HG03469 (cell line): ENCODE results near the gene SESN1.

Experiments
- ATAC-seq: cut with Tn5 transposase; IDR thresholded peaks from one replicate; pipeline ENCODE4 v1.9.1; 2021; ENCODE audit warnings: mild to moderate bottlenecking, moderate library complexity, moderate number of reproducible peaks; ENCODE audit not compliant: unreplicated experiment

SESN1 gene

DNA sequence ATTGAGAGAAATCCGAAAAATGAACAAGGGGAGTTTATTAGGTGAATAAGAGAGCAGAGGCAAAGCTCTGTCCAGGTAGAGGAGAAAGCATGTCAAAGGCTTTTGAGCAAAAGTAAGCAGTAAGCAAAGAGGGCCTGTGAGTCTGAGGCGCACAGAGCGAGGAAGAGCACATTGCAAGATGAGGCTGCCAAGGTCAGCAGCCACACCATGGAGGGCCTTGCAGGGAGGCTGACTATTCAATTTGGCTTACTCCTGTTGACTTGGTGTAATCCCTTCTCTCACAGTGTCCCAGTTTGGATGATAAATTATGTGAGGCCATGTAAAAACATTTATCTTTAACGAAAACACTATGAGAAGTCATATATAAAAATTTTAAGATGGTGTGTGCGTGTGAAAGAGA is 32.4 kb downstream of the SESN1 start:
- ATAC-seq: no peak

DNA sequence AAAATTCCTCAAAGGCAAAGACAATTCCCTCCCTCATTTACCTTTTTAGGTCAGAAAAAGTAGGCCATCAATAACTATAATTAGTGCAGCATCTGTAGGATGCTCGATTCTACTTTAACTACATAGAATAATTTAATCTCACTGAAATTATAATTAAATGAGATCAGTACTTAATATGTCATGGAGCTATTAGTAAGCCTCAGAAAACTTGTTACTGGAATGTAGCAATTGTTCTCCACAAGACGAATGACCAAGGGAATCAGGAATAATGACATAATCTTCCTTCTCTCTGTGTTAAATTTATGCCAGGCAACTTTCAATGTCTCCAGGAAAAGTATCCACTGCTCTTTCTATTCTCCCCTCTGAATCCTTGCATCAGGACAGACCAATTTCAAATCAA is 34.1 kb downstream of the SESN1 start:
- ATAC-seq: no peak

DNA sequence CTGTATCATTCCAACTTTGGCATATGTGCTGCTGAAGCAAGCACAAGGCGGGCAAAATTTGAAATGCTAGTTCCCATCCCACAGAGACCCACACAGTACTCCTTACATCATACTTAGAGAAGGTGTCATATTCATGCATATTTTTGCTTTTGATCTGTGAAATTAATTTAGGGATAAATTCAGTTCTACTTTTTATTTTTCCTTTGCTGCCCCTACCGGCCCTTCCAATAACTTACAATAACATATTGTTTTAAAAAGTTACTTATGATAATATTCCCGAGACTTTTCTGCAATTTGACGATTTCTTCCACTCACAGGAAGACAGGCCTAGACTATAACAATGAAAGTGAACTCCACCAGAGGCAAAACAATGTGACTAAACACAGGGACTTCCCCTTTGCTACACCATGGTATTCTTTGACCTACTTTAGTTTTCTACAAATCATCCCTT is 35.0 kb downstream of the SESN1 start:
- no peak for ATAC-seq

DNA sequence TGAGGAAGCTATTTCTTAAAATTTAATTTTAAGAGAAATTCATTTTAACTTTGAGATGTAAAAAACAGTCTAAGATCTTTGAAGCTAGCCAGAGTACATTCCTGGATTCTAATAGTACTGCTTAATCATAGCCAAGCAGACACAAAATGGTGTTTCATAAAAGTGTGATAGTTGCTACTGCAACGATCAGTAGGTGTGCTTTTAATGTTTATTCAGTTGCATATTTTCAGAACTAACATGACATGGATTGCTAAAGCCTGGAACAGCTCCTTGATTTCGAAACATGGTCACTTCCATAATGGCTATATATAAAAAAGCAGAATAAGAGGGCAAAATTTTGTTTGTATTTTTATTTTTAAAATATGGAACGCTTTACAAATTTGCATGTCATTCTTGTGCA is 35.5 kb downstream of the SESN1 start:
- no peak for ATAC-seq

DNA sequence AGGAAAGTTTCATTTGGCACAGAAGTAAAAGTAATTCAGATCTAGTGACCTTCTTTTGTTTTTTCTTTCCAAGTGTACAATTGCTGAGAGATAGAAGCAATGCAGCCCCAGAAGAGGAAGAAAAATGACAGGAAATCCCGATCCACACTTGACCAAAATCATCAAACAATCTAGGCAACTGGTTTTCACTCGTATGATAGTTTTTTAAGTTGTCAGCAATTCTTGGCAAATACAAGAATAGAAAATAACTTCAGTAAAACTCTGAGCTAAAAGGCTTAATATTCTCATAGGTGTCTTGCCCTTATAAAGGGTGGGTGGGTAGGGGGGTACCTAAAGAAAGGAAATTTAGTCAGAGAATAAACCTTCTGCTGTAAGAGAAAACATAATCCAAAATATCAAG is 36.0 kb downstream of the SESN1 start:
- no peak for ATAC-seq

DNA sequence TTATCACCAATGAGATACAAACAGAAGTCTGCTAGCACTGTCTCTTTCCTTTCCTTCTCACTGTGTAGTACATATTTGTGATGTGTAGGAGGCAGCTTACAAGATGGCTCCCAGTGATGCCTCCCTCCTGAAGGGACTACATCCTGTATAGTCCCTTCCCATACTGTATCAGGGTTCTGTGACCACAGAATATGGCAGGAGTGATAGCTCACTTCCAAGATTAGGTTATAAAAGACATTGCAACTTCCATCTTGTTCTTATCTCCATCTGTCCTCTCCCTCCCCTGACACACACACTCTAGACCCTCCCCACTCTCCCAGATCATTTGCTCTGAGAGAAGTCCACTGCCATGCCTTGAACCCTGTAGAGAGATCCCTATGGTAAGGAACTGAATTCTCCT is 38.0 kb downstream of the SESN1 start:
- ATAC-seq: no peak

DNA sequence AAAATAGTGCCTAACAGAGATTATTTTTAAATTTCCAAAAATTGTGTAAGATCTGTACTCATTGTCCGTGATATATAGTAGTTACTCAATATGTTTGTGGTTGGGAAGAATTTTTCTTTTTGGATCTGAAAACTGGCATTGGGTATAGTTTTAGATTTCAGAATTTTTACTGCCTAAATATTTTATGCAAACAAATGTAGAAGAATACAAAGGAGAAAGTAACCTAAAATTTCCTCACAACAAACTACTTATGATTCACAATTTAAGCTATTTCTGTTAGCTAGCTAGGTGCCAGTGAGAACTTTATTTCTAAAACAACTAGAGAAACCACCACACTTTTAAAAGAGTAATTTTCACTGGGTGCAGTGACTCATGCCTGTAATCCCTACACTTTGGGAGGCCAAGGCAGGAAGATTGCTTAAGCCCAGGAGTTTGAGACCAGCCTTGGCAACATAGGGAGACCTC is 38.8 kb downstream of the SESN1 start:
- no peak for ATAC-seq

DNA sequence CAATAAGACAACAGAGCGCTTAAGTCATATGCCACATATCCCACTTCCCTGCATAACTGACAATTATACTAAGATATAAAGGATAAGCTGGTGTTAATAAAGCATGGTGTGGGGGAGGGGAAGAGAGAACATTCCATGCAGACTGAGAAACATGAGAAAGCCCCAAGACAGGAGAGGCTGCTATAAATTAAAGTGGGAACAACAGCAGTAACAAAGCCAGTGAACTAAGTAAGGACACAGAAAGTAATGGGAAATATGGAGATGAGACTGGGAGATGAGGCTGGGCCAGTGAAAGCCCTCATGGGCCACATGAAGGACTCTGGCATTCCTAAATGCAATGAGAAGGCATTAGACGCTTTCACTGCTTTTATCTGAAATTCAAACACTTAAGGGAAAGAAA is 41.3 kb downstream of the SESN1 start:
- no peak for ATAC-seq

DNA sequence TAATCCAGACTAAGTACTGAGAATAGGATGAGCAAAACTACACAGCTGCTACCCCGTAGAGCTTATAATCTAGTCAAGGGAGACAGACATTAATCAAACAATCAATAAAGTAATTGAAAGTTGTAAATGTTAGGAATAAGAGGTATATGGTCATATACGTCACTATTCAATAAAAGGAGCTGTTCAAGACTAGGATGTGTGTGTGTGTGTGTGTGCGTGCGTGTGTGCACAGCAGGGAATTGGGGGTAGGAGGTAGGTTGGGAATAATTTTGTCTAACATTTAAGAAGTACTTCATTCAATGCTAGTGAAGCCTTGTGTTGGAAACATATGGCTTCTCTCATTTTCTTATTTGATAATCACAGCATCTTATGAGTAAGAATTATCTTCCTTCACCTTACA is 41.8 kb downstream of the SESN1 start:
- no peak for ATAC-seq

DNA sequence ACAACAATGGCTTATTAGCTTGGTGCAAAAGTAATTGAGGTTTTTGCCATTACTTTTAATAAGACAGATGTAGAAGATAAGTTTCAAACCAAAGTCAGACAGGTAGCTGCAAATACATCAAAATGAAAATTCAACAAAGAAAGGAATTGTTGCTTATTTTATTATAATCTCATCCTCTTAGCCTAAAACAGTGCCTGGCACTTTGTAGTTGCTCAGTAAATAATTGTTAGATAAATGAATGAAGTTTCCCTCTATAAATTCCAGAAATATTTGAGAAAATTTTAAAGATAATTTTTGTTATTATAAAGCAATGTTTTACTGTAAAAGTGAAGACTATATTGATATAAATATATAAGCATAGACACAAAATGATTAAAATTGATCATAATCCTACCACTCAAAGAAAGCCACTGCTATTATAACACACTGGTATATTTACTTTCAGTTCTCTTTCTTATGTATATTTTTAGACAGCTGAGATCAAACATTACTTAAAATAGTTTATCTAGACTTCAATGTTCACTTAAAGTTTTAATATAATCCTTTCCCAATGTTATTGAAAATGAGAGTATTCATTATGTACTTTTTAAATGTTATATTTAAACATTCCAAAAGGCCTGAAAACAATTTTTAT is 42.5 kb downstream of the SESN1 start:
- ATAC-seq: no peak

DNA sequence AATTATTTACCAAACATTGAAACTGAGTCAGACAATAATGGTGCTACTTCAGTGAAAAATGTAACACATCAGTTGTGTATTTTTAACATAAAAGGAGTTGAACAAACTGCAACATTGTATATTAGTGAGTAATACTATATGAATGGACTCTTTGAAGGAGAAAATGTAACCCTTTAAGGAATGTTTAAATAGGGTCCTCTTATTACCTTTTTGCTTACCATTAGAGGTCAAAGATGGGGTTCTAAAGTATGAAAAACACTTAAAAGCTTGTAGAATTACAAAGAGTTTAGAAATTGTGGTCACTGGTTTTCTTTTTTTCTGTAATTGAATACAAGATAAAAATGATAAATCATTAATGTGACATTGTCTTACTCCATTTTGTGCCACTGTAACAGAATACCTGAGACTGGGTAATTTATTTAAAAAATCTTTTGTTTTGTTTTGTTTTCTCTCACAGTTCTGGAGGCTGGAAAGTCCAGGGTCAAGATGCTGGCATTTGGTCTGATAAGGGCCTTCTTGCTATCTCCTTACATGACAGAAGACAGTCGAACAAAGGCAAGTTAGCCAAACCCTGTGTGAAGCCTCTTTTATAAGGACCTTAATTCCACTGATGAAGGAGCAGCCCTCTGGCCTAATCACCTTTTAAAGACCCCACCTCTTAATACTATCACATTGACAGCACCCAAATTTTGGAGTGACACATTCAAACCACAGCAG is 43.2 kb downstream of the SESN1 start:
- ATAC-seq: no peak

DNA sequence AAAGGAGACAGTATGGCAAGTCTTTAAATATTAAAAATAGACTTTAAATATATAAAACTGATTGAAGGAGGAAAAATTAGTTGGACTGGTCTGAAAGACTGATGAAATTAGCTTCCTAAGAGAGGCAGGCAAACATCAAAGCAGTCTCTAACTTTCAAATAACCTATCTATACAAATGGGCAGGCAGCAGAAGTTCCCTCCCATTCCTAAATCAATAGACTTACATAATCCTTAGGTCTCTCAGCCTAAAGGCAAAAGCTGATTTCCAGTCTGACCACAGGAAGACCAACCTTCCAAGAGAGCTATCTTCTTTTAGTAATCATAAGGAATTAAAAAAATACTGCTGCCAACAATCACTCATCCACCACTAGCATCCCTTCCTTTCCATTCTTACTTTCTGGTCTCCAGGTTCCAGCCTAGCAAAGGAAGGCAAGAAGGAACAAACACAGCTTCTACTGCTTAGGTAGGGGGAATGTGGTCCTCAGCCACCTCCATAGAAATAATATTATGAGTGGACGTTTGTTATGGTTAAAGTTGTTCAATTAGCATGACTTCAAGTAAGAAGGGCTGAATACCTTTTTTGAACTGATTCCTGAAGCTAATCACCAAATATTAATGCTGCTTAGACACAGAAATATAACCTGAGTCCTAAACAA is 44.1 kb downstream of the SESN1 start:
- no peak for ATAC-seq

DNA sequence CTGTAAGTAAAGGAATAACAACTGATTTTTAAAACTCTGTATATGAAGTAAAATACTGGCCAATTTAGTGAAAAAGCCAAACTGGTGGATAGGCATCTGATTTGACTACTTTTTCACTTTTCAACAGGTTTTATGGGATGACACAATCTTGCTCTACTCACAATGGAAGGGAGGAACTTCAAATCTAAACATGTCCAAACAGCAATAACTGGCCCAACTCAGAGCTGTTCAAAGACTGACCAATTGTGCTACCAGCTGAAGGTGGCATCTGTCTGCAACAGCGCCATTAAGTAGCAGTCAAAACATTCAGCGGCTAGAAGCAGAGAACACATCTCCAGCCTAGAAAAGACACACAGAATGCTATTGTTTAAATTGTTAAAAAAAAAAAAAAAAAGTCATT is 44.6 kb downstream of the SESN1 start:
- ATAC-seq: no peak

DNA sequence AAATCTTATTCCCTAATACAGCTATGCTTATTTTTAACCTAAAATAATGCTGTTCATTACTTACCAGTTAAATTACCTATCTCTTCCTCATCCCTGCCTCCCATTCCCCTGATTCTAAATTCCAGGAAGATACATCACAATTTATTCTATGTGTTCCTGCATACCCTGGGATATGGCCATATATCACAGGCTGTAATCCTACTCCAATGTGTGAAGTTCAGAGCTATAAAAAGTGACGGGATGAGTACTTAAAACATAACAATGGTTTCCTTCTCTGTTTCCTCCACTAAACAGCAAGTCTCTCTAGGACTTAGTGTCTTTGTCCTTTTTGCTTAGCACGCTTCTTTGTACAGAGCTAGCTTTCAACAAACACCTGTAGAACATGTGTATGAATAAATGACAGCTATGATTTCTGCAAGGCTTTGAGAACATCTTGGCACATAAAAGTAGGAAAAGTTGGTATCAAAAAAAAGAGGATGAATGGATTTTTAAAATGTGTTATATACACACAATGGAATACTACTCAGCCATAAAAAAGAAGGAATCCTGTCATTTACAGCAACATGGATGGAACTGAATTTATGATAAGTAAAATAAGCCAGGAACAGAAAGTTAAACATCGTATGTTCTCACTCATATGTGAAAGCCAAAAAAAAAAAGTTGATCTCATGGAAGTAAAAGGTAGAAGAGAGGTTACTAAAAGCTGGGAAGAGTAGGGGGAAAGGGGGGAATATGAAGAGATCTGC is 45.8 kb downstream of the SESN1 start:
- ATAC-seq: no peak

DNA sequence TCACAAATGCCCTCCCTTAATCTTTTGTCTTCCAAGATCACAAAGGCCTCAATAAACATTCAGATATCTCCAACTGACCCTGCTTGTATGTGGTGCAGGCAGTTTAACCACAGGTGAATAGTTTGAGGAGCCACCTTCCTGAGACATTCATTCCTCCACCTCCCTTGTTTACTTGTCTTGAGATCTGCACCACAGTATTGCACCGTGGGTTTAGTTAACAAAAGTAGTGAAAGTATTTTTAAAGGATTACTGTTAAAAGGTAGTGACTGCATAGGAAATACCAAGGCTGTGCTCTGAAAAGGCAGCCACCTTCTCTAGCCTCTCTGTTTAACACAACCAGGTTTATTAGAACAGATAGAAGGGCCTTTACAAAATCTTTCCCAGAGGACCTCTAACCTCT is 46.5 kb downstream of the SESN1 start:
- no peak for ATAC-seq

DNA sequence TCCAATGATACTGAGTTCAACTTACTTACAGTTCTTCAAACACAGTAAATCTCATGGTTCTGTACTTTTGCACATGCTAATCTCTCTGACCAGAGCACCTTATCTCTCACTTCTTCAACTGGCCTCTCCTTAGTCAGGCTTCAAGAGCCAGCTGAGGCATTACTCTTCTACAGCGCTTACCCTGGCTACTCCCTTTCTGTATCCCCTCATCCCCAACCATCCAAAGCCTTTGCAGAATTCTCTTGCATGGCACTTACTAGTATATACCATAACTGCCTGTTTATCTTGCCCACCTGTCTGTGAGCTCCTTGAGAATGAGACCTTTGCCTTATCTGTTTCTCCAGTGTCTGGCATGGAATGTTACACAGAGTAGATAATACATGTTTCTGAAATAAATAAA is 49.2 kb downstream of the SESN1 start:
- ATAC-seq: no peak

DNA sequence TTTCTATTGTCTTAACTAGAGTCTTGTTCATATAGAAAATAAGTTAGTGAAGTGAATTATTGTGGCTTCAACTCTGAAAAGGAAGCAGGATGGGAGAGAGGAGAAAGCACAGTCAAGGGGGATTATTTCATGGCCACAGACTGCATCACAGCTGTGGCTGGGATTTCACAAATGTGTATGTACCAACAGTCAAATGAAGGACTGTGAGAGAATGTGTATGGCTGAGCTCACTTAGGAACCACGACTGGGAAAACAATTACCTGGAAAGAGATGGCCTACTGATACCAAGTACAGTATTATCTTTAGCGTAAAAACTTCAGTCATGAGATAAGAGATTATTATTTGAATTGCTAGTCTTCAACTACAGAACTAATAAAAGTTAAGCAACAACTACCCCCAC is 54.9 kb downstream of the SESN1 start:
- ATAC-seq: no peak

DNA sequence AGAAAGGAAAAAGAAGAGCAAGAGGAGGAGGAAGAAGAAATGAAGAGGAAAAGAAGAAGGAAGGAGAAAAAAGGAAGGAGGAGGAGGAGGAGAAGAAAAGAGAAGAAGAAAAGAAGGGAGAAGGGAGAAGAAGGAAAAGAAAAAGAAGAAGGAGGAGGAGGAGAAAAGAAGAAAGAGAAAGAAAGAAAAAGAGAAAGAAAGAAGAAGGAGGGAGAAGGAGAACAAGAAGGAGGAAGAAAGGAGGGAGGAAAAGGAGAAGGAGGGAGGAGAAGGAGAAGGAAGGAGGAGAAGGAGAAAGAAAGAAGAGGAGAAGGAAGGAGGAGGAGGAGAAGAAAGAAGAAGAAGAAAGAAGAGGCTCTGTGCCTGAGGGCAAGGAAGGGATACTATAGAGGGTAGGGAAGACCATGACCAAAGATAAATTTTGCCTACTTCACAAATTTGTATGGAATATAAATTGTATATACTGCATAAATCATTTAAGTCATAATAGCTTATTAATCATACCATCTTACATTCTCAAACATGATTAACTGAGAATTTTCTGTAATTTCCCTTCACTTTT is 55.7 kb downstream of the SESN1 start:
- ATAC-seq: no peak

DNA sequence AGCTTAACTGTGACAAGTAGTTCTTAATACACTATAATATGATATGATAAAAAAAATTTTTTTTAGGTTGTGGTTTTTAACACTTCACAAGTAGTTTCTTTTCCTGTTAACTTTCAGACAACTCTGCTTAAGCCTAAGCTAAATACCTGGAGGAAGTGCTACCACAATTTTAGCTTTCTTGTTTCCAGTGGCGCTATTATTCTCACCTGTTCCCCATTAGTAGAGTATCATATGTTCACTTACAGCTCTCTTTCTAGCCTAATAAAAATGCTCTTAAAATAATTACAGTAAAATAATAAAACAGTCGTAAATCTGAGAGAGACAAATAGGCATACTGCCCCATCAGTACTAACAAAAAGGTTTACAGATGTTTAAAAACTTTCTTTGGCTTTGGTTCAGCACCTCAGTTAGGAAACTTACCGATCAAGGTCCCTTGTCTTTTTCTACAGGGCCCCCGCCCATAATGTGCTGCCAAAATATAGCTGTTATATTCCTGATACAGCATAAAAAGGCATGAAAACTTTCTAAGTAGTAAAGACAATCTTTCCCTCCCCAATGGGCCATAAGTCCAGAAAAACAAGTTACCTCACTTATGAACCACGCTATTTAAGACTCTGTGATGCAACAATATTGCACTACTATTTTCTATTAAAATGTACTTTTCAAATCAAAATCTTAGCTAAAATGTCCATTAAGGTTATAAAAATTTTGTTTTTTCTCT is 57.9 kb downstream of the SESN1 start:
- no peak for ATAC-seq

DNA sequence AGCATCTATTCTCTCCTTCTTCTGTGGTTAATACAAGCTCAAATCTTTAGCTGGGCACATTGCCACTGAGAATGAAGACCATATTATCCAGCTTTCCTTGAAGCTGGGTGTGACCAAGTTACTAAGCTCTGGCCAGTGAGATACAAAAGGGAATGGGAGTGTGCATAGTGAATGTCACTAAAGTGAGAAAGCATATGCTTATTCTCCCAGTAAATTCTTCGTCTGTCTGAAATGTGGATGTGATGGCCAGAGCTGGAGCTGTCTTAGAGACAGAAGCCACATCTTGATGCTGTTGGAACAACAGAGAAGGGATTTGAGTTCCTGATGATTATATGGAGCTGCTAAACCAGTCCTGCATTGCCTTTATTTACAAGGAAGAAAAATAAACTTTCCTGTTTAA is 60.1 kb downstream of the SESN1 start:
- no peak for ATAC-seq

DNA sequence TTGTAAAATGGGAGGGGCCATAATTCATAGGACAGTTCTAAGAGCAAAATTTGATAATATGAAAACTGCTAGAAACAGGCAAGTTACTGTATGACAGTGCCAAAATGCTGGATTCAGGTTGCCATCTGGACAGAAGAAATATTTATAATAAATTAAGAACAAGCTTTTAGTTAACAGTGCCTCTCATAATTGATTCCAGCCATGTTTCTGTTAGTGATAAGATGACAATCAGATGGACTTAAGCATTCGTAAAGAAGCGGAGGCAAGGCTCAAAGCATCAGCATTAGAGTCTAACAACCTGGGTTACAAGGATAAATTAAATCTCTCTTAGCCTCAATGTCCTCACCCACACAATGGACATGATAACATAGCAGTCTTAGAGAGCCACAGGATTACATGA is 61.0 kb downstream of the SESN1 start:
- no peak for ATAC-seq
